G401.6 (cell line): ENCODE measurements around the gene ARMS2.

Source experiments
- FAIRE-seq: peaks from 2 replicates; lab custom pipeline; 2012; peaks lifted over from hg19 to GRCh38; lab: Jason Lieb, UNC

The ARMS2 gene

GRCh38 chr10:122454071-122454470 is 382 bp upstream of the ARMS2 start:
- FAIRE-seq, result no peak

GRCh38 chr10:122455376-122456079 is 1.1 kb downstream of the ARMS2 start:
- no peak for FAIRE-seq

GRCh38 chr10:122457934-122458333 is 3.5 kb downstream of the ARMS2 start:
- no peak for FAIRE-seq

- FAIRE-seq, result no peak
Measured at GRCh38 chr10:122458693-122459092, 4.2 kb downstream of the ARMS2 start.

GRCh38 chr10:122459561-122460273 is 5.3 kb downstream of the ARMS2 start:
- no peak for FAIRE-seq

- no peak for FAIRE-seq
Measured at GRCh38 chr10:122460891-122461293, 6.4 kb downstream of the ARMS2 start.

GRCh38 chr10:122461367-122461728 is 6.9 kb downstream of the ARMS2 start, which contains the start of gene HTRA1:
Gene HTRA1, plus strand, starts transcription at chr10:122461553. Its CDS starts 100 bp downstream, at chr10:122461653.
- FAIRE-seq, result no peak

- FAIRE-seq, result no peak
Measured at GRCh38 chr10:122461729-122462532, 7.5 kb downstream of the ARMS2 start.

- no peak for FAIRE-seq
Measured at GRCh38 chr10:122462533-122463465, 8.3 kb downstream of the ARMS2 start.

- FAIRE-seq, result no peak
Measured at GRCh38 chr10:122463466-122464249, 9.2 kb downstream of the ARMS2 start.

- FAIRE-seq, result no peak
Measured at GRCh38 chr10:122464250-122464510, 9.7 kb downstream of the ARMS2 start.

GRCh38 chr10:122464586-122464985 is 10.1 kb downstream of the ARMS2 start:
- no peak for FAIRE-seq

- no peak for FAIRE-seq
Measured at GRCh38 chr10:122465401-122466040, 11.1 kb downstream of the ARMS2 start.

GRCh38 chr10:122466951-122467381 is 12.5 kb downstream of the ARMS2 start:
- FAIRE-seq, result no peak

GRCh38 chr10:122467701-122468100 is 13.2 kb downstream of the ARMS2 start:
- no peak for FAIRE-seq

- FAIRE-seq, result no peak
Measured at GRCh38 chr10:122468307-122468925, 14.0 kb downstream of the ARMS2 start.

GRCh38 chr10:122468926-122469781 is 14.7 kb downstream of the ARMS2 start:
- no peak for FAIRE-seq

- FAIRE-seq, result no peak
Measured at GRCh38 chr10:122469848-122470247, 15.4 kb downstream of the ARMS2 start.

- no peak for FAIRE-seq
Measured at GRCh38 chr10:122471531-122472177, 17.2 kb downstream of the ARMS2 start.
